LNCaP clone FGC (cell line): ENCODE measurements around the gene PC.

Source experiments
- DNase-seq: peaks from one replicate; pipeline ENCODE4 v3.0.0-alpha.2; 2011; ENCODE audit warnings: low read depth
- H3K4me3 ChIP-seq: 2 replicates; pipeline ENCODE4 v1.5.1; 2011; ENCODE audit warnings: mild to moderate bottlenecking, low read depth, low read length, control low read depth
- CTCF ChIP-seq: IDR thresholded peaks from 2 replicates; pipeline ENCODE4 v1.5.1; 2012; ENCODE audit warnings: mild to moderate bottlenecking; ENCODE audit not compliant: control insufficient read depth, insufficient read depth; ENCODE audit errors: extremely low read depth

PC gene

DNA sequence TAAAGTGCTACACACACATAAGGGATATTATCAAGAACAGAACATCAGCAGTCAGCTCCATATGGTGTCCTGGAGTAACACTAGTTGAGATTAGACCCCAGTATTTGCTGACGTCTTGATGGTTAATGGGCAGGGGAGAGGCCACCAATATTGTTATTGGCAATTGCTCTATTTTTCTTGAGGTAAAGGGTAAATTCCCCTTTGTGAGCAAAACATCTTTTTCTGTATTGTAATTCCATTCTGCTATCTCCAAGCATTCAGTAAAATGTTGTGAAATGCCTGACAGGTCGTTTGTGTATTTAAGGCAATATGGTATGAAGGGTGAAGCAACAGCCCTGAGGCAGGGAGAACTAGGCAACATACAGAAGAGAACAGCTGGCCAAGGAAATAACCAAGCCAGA, 21.9 kb downstream of the PC start:
- no peak for DNase-seq
- no peak overlapping the region for H3K4me3 ChIP-seq
- TF ChIP-seq CTCF, result no peak

DNA sequence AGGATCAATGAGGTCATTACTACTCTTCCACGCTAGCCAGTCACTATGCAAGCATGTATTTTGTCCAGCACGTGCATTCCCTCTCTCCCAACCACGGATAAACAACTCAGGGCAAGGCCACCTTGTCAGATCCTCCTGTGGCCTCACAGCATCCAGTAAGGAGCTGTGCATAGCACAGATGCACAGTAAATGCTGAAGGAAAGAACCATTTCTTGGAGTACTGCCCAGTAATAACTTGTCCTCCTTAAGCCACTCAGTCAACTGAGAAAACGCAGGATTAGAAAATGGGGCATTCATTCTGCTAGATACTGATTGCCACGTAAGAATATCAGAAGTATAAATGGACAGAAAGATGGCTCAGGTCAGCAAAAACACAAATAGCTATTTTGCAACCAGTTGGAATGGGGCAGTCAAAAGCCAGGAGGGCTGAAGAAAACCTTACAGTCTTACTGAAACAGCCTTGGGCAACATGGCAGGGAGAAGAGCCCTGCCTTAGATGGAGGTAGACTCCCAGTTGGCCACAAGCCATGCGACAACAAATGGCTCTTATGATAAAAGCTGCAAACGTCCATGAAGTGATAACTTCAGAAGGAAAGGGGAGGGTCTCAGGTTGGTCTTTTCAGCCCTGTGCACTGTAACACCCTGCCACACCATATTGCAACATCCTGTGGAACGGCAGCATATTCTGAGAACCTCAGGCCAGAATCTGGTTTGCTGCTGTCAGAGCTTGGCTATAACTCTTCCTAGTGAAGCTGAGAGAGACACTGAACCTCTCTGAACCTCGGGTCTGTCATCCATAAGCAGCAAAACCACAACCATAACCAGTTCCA, 23.0 kb downstream of the PC start:
- no peak for DNase-seq
- H3K4me3 ChIP-seq, result no peak overlapping the region
- no peak for TF ChIP-seq CTCF

GRCh38 chr11:66933531-66933930, 24.7 kb downstream of the PC start:
- no peak for DNase-seq
- H3K4me3 ChIP-seq, result no peak overlapping the region
- no peak for TF ChIP-seq CTCF

GRCh38 chr11:66932543-66932942, 25.6 kb downstream of the PC start:
- no peak for DNase-seq
- H3K4me3 ChIP-seq, result no peak overlapping the region
- no peak for TF ChIP-seq CTCF

GRCh38 chr11:66929753-66930152, 28.4 kb downstream of the PC start:
- no peak overlapping the region for H3K4me3 ChIP-seq
- no peak for DNase-seq
- TF ChIP-seq CTCF, result no peak

GRCh38 chr11:66924272-66924671, 33.9 kb downstream of the PC start:
- DNase-seq, result no peak
- TF ChIP-seq CTCF, result no peak
- H3K4me3 ChIP-seq, result no peak overlapping the region

DNA sequence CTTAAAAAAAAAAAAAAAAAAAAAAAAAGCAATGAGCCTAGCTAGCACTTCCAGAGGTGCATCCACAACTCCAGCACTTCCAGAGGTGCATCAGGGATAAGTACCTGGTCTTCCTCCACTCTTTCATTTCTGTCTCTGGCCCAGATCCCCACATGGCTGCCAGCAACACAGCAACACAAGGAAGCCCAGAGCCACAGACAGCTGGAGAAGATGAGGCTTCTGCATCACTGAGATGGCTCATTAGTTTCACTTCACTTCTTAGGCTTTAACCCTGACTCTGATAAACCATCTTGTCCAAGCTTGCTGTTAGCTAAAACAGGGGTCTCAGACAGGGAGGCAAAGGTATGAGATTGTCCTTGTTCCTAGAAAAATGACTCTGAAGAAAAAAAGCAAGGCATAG, 35.6 kb downstream of the PC start:
- no peak for DNase-seq
- TF ChIP-seq CTCF, result no peak
- no peak overlapping the region for H3K4me3 ChIP-seq
